GM23338 (cell line): Measurements from ENCODE around the gene LMBR1. TPM values are rescaled to one million over a fixed set of nuclear protein-coding genes. Genes with fewer than 3 reads are reported as not detected.
A peak's percentile ranks its signal among the peaks of the same experiment; 100 is the strongest.

Experiments
- ATAC-seq: fragments of 200-7000 bp; cut with Tn5 transposase; 3 replicates; pipeline ENCODE4 v1.9.1; 2020
- DNase-seq: peaks from one replicate; pipeline ENCODE4 v3.0.0-alpha.2; 2015; ENCODE audit warnings: low spot score
- H2AFZ ChIP-seq: fragments of 200-600 bp; sonication (generic); 2 replicates; pipeline ENCODE4 v1.8.0; 2016; ENCODE audit warnings: antibody characterized with exemption, mild to moderate bottlenecking, moderate library complexity
- H3F3A ChIP-seq: fragments of 200-600 bp; sonication (generic); replicated peaks from 2 replicates; pipeline ENCODE4 v1.8.0; 2017; ENCODE audit warnings: antibody characterized with exemption, mixed run types, low read depth
- H3K27ac ChIP-seq: fragments of 200-600 bp; sonication (generic); 2 replicates; pipeline ENCODE4 v1.6.1; 2016; ENCODE audit warnings: low read depth
- H3K27me3 ChIP-seq: fragments of 200-600 bp; sonication (generic); 2 replicates; pipeline ENCODE4 v1.8.0; 2016; ENCODE audit warnings: mild to moderate bottlenecking, mixed run types, moderate library complexity; ENCODE audit not compliant: insufficient read depth
- H3K36me3 ChIP-seq: fragments of 200-600 bp; sonication (generic); 2 replicates; pipeline ENCODE4 v1.8.0; 2016; ENCODE audit warnings: mild to moderate bottlenecking; ENCODE audit not compliant: insufficient read depth
- H3K4me1 ChIP-seq: fragments of 200-600 bp; sonication (generic); 2 replicates; pipeline ENCODE4 v1.8.0; 2016; ENCODE audit warnings: mild to moderate bottlenecking, moderate library complexity; ENCODE audit not compliant: insufficient read depth
- H3K4me2 ChIP-seq: fragments of 200-600 bp; sonication (generic); 2 replicates; pipeline ENCODE4 v1.7.1; 2017; ENCODE audit warnings: mixed run types
- H3K4me3 ChIP-seq: fragments of 200-600 bp; sonication (generic); 2 replicates; pipeline ENCODE4 v1.6.1; 2016; ENCODE audit warnings: mixed run types
- H3K79me2 ChIP-seq: fragments of 200-600 bp; sonication (generic); replicated peaks from 2 replicates; pipeline ENCODE4 v1.8.0; 2017; ENCODE audit warnings: mild to moderate bottlenecking; ENCODE audit not compliant: insufficient read depth
- H3K9me2 ChIP-seq: fragments of 200-600 bp; sonication (generic); 2 replicates; pipeline ENCODE4 v1.8.0; 2017; ENCODE audit not compliant: insufficient read depth
- H4K20me1 ChIP-seq: fragments of 200-600 bp; sonication (generic); replicated peaks from 2 replicates; pipeline ENCODE4 v1.8.0; 2017; ENCODE audit warnings: mild to moderate bottlenecking; ENCODE audit not compliant: insufficient read depth
- H3K27ac Mint-ChIP-seq: 2 replicates; pipeline ENCODE4 v1.8.0; 2020; ENCODE audit warnings: inconsistent platforms, mild to moderate bottlenecking, moderate library complexity, mixed read lengths
- H3K27me3 Mint-ChIP-seq: 3 replicates; pipeline ENCODE4 v1.8.0; 2022; ENCODE audit warnings: low read depth, mild to moderate bottlenecking, moderate library complexity, mixed read lengths, inconsistent platforms; ENCODE audit not compliant: insufficient read depth, poor library complexity
- H3K36me3 Mint-ChIP-seq: 3 replicates; pipeline ENCODE4 v1.8.0; 2021; ENCODE audit warnings: low read depth, mild to moderate bottlenecking, inconsistent platforms, moderate library complexity, mixed read lengths
- H3K4me1 Mint-ChIP-seq: 3 replicates; pipeline ENCODE4 v1.8.0; 2020; ENCODE audit warnings: mild to moderate bottlenecking, inconsistent platforms, mixed read lengths
- H3K4me3 Mint-ChIP-seq: 3 replicates; pipeline ENCODE4 v1.8.0; 2021; ENCODE audit warnings: moderate library complexity, mild to moderate bottlenecking, inconsistent platforms, mixed read lengths
- H3K9me3 Mint-ChIP-seq: 3 replicates; pipeline ENCODE4 v1.8.0; 2020; ENCODE audit warnings: moderate library complexity, mild to moderate bottlenecking, inconsistent platforms, mixed read lengths
- CREB1 ChIP-seq: fragments of 250-450 bp; sonication (Bioruptor Pico); IDR thresholded peaks from 2 replicates; pipeline ENCODE4 v1.5.0; 2020; ENCODE audit warnings: low read depth, mild to moderate bottlenecking, moderate library complexity
- CTCF ChIP-seq, 2 experiments: fragments of 200-600 bp in 1 of 2; sonication (generic) in 1 of 2; conservative IDR thresholded peaks; 2 replicates each; pipeline versions ENCODE4 v1.5.1 to v1.6.1; 2016 to 2017; ENCODE audit warnings: antibody characterized with exemption in 2 of 2, low read depth in 2 of 2, mild to moderate bottlenecking in 2 of 2, moderate library complexity in 1 of 2
- POLR2AphosphoS5 ChIP-seq: IDR thresholded peaks from 2 replicates; pipeline ENCODE4 v1.6.1; 2016; ENCODE audit warnings: antibody characterized with exemption, low read depth
- REST ChIP-seq: IDR thresholded peaks from one replicate; pipeline ENCODE4 v1.6.1; 2018; ENCODE audit warnings: antibody characterized with exemption; ENCODE audit not compliant: unreplicated experiment
- STAT1 ChIP-seq: IDR thresholded peaks from one replicate; pipeline ENCODE4 v1.6.1; 2016; ENCODE audit warnings: antibody characterized with exemption; ENCODE audit not compliant: unreplicated experiment
- ZNF114 ChIP-seq: fragments of 250-450 bp; sonication (Bioruptor Pico); IDR thresholded peaks from 2 replicates; pipeline ENCODE4 v1.5.0; 2020; ENCODE audit warnings: mild to moderate bottlenecking, moderate library complexity
- ZNF331 ChIP-seq: fragments of 250-450 bp; sonication (Bioruptor Pico); IDR thresholded peaks from 2 replicates; pipeline ENCODE4 v1.5.0; 2020; ENCODE audit warnings: low read depth, mild to moderate bottlenecking, moderate library complexity
- polyA plus RNA-seq: library from polyadenylated mRNA; unstranded; fragments of >200 nt; fragmentation: Nextera tagmentation; extraction: Ambion mirVana; gene quantifications from 2 replicates; pipeline ENCODE4 v1.2.1, GENCODE V29; 2016
- total RNA-seq: library from RNA; depleted of rRNA; stranded (reverse); fragments of >200 nt; shearing (Covaris generic); gene quantifications from 2 replicates; pipeline ENCODE4 v1.2.3, GENCODE V29; 2014
- TF ChIP-seq, protein P1 (sequence below): IDR thresholded peaks from 2 replicates; pipeline ENCODE4 v1.6.1; 2016; ENCODE audit warnings: antibody characterized with exemption
- TF ChIP-seq, protein P2 (sequence below): fragments of 250-450 bp; sonication (Bioruptor Pico); IDR thresholded peaks from 2 replicates; pipeline ENCODE4 v1.5.0; 2020; ENCODE audit warnings: mild to moderate bottlenecking, moderate library complexity

LMBR1 gene
- total and polyA plus RNA-seq, 2 experiments from 2014 or later = 21.8 to 90.1 TPM

DNA sequence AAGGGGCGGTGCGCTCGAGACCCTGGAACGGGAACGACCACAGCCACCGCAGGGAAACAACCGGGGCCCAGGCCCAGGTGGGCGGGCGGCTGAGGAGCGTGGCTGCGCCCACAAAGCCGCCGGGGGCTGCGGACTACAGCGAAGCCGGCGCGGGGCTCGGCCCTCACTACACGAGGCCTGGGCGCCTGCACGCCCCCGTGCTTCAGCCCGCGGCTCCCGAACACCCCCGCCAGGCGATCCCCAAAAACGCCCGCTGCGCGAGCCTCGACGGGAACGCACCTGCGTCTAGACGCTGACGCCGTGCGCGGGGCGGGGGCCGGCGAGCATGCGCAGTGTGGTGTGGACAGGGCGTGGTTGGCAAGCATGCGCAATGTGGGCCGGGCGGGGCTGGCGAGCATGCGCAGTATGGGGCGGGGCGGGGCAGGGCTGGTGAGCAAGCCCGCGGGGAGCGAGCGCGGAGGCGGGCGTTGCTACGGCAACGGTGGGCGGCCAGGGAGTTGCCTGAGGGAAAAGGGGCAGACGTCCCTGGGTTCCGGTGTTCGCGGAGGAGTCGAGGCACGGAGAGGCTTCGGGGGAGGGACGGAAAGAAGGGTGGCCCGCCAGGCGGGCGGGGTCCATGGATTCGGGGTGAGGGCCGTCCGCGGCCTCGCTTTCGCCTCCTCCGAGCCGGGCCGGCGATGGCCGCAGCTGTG lies 252.6 kb downstream of the LMBR1 start, which contains the start of gene RNF32:
Gene RNF32, plus strand, starts transcription at position 518 of the 692 bp plus-strand sequence. CDS start 3,104 bp downstream, outside the sequence.
- peaks cover 9% of the 10 kb centered on the region; the same call in 1 of the 2 replicates for H3K4me1 ChIP-seq
- peak within 1 kb of the TSS; percentile 99 for H2AFZ ChIP-seq
- peak; percentile 82 for ATAC-seq
- H3F3A ChIP-seq = no peaks in the 10 kb centered on the region
- peak within 1 kb of the TSS; percentile 79 for H3K27ac ChIP-seq
- peak within 1 kb of the TSS; percentile 85 for H3K27ac Mint-ChIP-seq
- H3K79me2 ChIP-seq = peaks cover 20% of the 10 kb centered on the region
- H3K36me3 ChIP-seq = no peaks in the 10 kb centered on the region
- DNase-seq = peak; percentile 96
- peak within 1 kb of the TSS; percentile 75 for H3K4me3 ChIP-seq
- H3K27me3 ChIP-seq = peaks cover 21% of the 10 kb centered on the region
- peaks cover 8% of the 10 kb centered on the region for H3K36me3 Mint-ChIP-seq
- H3K4me2 ChIP-seq = peak within 1 kb of the TSS; percentile 86
- peak within 1 kb of the TSS; percentile 92 for H3K4me3 Mint-ChIP-seq
- H4K20me1 ChIP-seq = no peaks in the 10 kb centered on the region
- TF ChIP-seq ZNF114 (CRISPR knock-in tag) (no peak), REST (no peak), CREB1 (CRISPR knock-in tag) (peak; percentile 44; the same call in 1 of the 2 replicates), POLR2AphosphoS5 (peak; percentile 79), CTCF (conservative IDR thresholded peaks at IDR 0.05; ENCODE audit: low read depth in 2 of 2) (no peak; a peak in 1 of 4 replicates), STAT1 (no peak), ZNF331 (CRISPR knock-in tag) (no peak)
- TF ChIP-seq, protein P1, sequence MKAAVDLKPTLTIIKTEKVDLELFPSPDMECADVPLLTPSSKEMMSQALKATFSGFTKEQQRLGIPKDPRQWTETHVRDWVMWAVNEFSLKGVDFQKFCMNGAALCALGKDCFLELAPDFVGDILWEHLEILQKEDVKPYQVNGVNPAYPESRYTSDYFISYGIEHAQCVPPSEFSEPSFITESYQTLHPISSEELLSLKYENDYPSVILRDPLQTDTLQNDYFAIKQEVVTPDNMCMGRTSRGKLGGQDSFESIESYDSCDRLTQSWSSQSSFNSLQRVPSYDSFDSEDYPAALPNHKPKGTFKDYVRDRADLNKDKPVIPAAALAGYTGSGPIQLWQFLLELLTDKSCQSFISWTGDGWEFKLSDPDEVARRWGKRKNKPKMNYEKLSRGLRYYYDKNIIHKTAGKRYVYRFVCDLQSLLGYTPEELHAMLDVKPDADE = 0 out of 2 replicates have a peak, but pooled peaks have one; percentile 9
- TF ChIP-seq, protein P2, sequence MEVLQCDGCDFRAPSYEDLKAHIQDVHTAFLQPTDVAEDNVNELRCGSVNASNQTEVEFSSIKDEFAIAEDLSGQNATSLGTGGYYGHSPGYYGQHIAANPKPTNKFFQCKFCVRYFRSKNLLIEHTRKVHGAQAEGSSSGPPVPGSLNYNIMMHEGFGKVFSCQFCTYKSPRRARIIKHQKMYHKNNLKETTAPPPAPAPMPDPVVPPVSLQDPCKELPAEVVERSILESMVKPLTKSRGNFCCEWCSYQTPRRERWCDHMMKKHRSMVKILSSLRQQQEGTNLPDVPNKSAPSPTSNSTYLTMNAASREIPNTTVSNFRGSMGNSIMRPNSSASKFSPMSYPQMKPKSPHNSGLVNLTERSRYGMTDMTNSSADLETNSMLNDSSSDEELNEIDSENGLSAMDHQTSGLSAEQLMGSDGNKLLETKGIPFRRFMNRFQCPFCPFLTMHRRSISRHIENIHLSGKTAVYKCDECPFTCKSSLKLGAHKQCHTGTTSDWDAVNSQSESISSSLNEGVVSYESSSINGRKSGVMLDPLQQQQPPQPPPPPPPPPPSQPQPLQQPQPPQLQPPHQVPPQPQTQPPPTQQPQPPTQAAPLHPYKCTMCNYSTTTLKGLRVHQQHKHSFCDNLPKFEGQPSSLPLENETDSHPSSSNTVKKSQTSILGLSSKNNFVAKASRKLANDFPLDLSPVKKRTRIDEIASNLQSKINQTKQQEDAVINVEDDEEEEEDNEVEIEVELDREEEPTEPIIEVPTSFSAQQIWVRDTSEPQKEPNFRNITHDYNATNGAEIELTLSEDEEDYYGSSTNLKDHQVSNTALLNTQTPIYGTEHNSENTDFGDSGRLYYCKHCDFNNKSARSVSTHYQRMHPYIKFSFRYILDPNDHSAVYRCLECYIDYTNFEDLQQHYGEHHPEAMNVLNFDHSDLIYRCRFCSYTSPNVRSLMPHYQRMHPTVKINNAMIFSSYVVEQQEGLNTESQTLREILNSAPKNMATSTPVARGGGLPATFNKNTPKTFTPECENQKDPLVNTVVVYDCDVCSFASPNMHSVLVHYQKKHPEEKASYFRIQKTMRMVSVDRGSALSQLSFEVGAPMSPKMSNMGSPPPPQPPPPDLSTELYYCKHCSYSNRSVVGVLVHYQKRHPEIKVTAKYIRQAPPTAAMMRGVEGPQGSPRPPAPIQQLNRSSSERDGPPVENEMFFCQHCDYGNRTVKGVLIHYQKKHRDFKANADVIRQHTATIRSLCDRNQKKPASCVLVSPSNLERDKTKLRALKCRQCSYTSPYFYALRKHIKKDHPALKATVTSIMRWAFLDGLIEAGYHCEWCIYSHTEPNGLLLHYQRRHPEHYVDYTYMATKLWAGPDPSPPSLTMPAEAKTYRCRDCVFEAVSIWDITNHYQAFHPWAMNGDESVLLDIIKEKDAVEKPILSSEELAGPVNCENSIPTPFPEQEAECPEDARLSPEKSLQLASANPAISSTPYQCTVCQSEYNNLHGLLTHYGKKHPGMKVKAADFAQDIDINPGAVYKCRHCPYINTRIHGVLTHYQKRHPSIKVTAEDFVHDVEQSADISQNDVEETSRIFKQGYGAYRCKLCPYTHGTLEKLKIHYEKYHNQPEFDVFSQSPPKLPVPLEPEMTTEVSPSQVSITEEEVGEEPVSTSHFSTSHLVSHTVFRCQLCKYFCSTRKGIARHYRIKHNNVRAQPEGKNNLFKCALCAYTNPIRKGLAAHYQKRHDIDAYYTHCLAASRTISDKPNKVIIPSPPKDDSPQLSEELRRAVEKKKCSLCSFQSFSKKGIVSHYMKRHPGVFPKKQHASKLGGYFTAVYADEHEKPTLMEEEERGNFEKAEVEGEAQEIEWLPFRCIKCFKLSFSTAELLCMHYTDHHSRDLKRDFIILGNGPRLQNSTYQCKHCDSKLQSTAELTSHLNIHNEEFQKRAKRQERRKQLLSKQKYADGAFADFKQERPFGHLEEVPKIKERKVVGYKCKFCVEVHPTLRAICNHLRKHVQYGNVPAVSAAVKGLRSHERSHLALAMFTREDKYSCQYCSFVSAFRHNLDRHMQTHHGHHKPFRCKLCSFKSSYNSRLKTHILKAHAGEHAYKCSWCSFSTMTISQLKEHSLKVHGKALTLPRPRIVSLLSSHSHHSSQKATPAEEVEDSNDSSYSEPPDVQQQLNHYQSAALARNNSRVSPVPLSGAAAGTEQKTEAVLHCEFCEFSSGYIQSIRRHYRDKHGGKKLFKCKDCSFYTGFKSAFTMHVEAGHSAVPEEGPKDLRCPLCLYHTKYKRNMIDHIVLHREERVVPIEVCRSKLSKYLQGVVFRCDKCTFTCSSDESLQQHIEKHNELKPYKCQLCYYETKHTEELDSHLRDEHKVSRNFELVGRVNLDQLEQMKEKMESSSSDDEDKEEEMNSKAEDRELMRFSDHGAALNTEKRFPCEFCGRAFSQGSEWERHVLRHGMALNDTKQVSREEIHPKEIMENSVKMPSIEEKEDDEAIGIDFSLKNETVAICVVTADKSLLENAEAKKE (CRISPR knock-in tag) = no peak
- H3K4me1 Mint-ChIP-seq = peaks cover 26% of the 10 kb centered on the region
- peaks cover 18% of the 10 kb centered on the region for H3K27me3 Mint-ChIP-seq
- H3K9me2 ChIP-seq = no peaks in the 10 kb centered on the region
- peaks cover 11% of the 10 kb centered on the region for H3K9me3 Mint-ChIP-seq
